ENCODE results near the gene PRR20G. TPM values are rescaled to one million over a fixed set of nuclear protein-coding genes. Genes with fewer than 3 reads are reported as not detected.
"Not testable (repeated sequence)": the region's sequence is repeated elsewhere in the genome, so short reads cannot be mapped to it uniquely, and the experiment has no call there.

Gene PRR20G
- total RNA-seq, 1 experiment from 2014 or later: not detected

DNA sequence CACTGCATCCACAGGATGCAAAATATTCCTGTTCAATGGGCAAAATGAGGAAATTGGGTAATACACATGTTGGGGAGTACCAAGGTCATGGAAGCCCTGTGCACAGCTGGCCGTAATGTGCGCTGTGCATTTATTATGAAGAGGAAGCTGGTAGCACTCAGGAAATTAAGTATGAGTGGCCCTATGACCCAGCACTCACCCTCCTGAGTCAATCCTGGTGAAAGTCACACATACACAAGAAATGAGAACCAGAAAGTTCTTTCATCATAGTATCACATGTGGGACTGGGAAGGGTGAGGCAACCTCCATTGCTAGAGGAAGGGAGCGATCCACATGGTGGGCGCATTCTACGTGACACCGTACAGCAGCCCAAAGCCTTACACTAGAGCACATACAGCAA lies 11.4 kb upstream of the PRR20G start:
- DNase-seq (ENCODE audit: low read depth): no peak

DNA sequence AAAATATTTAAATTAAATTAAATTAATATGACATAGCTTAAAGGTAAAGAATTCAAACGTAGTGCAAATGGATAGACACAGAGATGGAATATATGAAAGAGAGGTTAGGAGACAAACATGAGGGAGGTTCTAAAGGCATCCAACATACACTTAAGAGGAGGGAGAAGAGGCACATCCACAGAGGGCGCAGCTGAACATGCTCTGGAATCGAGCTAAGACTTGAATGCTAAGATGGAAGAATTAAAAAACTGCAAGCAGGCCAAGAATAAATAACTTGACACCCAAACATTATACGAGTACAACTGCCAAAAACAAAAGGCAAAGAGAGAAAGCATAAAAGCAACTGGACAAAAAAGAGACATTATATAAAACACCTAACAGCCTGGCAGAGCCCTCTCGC lies 9.1 kb upstream of the PRR20G start:
- DNase-seq (ENCODE audit: low read depth): no peak

DNA sequence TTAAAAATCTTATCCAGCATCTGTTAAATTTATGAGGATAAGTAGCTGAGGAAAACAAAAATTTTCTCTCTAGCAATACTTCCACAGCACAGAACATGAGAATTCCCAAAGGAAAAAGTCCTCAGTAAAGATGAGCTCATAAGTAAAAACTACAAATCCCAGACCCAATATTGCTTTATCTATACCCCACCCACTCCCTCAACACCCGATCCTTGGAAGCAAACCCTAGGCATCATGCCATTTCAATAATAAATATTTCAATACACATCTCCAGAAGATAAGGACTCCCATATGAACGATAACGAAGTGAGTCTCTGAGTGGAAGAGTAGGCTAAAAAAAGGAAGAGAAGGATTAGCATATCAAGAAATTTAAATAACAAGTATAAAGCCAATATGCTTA lies 8.3 kb upstream of the PRR20G start:
- no peak for DNase-seq (ENCODE audit: low read depth)

DNA sequence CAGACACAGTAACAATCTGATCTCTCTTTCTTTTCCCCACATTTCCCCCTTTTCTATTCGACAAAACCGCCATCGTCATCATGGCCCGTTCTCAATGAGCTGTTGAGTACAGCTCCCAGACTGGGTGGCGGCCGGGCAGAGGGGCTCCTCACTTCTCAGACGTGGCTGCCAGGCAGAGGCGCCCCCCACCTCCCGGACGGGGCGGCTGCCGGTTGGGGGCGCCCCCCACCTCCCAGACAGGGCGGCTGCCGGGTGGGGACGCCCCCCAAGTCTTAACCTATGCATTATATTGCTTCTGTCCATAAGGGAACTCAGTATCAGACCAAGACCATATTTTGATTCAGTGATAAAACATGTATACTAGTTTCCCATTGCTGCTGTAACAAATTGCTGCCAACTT lies 5.8 kb upstream of the PRR20G start:
- DNase-seq (ENCODE audit: low read depth): not testable (repeated sequence)

DNA sequence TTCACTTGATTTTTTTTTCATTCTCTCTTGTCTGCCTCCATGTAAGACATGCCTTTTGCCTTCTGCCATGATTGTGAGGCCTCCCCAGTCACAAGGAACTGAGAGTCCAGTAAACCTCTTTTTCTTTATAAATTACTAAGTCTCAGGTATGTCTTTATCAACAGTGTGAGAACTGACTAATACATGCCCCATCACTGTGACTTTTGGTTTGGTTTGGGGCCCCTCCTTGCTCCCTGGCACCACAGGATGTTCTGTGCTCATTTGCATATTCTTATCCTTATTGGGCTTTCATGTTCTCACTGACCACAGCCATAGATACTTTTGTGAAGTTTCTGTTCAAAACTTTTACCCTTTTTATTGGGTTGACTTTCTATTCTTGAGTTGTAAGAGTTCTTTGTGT lies 3.8 kb upstream of the PRR20G start:
- no peak for DNase-seq (ENCODE audit: low read depth)

DNA sequence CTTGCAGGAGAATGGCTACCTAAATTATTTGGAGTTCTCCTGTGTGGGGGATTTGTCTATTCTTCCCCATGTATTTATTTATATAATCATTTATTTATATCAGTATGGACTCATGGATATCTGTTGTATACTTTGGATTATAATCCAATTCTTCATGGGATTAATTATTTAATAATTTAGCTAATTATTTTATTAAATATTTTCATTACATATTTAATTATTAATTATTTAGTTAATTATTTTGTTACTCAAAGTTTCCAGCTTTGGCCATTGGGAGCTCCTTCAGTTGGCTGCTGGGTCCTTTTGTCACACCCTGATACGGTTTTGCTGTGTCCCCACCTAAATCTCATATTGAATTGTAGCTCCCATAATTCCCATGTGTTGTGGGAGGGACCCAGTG lies 3.3 kb upstream of the PRR20G start:
- no peak for DNase-seq (ENCODE audit: low read depth)

DNA sequence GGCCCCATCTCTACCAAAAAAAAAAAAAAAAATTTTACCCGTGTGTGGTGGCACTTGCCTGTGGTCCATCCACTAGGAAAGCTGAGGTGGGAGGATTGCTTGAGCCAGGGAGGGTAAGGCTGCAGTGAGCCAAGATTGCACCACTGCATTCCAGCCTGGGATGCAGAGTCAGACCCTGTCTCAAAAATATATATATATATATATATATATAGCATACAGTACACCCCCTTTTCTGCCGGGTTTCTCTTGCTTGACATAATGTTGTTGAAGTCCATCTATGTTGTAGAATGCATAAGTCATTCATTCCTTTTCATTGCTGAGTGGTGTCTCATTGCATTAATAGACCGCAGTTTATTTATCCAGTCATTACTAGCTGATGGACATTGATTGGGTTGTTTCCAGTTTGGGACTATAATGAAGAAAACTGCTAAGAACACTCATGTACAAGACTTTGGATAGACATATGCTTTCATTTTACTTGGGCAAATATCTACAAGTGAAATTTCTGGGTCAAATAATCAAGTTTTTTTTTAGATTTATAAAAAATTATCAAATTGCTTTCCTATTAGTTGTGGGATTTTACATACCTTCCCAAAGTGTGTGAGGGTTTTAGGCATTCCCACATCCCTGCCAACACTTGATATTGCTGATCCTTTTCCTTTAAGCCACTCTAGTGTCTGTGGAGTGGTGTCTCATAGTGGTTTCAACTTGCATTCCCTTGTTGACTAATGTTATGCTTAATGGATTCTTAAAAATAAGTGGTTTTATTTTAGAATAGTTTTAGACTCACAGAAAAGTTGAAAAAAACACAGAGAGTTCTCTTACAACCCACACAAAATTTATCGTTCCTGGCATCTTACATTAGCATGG lies 2.1 kb upstream of the PRR20G start:
- DNase-seq (ENCODE audit: low read depth): no peak

DNA sequence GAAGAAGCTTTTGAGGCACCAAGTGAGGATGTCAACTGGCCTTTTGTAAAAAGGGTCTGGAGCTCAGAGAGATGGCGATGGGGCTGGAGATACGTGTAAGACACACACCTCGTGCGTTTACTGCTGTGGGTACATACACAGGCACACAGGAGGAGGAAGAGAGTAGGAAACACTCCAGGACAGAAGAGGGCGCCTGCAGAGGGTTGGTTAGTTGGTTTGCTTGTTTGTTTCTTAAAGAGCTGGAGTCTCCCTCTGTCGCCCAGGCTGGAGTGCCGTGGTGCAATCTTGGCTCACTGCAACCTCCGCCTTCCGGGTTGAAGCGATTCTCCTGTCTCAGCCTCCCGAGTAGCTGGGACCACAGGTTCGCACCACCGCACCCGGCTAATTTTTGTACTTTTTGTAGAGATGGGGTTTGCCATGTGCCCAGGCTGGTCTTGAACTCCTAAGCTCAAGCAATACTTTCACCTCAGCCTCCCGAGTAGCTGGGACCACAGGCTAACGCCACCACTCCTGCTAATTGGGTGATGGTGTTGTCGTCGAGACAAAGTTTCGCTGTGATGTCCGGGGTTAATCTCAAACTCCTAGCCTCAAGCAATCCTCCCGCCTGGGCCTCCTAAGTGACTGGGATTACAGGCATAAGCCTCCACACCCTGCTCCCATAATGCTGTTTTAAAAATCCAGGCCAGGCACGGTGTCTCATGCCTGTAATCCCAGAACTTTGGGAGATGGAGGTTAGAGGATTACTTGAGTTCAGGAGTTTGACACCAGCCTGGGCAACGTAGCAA lies 1.3 kb upstream of the PRR20G start:
- no peak for DNase-seq (ENCODE audit: low read depth)

DNA sequence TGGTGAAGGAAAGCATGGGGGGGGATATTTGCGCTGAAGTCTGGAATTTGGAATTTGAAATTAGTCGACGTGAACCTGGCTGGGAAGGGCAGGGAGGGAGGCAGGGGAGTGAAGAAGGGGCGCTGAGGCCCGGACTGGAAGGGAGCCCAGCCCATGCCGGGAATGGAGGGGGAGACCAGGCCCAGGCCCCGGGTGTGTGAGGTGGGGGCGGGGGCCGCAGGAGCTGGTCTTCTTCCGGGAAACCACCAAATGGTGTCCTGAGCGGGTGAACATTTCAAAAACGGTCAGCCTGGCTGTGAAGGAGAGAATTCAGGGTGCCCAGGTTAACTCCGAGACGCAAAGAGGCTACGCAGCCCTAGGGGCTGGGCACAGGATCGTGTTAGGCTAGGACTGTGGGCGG lies 497 bp upstream of the PRR20G start:
- DNase-seq (ENCODE audit: low read depth): no peak

DNA sequence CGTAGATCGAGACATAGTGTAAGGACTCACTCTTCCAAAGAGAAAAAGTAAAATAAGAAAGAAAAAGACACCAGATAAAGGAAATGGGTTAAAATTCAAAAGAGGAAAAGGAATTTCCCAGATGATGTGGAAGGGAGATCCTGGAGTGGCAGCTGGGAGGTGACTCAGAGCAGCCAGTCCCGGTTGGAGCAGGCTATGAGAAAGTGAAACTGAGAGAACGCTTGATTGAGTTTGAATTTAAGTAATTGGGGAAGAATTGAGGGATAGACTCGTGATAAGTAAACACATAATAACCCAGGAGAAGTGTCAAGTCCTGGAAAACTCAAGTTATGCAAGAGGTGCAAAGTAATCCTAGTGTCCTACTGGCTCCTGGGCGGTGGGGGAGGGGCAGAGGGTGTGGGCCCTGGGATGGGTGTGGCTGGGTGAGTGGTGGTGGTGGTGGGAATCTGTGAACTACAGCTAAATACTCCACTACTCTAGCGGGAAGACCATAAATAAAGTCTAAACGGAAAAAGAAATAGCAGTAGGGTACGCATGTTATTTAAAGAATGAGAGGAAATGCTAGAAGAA lies 1.2 kb downstream of the PRR20G start:
- DNase-seq (ENCODE audit: low read depth): peak; percentile 72

DNA sequence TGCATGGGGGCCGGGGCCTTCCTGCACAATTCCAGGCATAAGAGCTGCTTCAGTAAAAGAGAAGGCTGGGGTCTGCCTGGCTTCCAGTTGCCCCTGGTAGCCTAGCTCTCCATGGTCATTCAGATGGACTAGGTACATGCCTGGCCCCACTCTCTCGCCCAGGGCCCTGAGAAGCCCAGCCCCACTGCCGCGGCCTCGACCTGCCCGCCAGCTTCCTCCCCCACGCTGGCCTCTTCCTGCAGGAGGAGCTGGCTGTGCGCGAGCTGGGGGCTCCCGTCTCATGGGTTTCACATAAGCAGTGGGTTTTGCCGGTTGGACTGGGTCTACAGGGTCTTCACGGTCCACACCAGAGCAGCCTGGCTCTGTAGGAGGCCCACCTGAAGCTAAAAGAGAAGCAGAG lies 3.6 kb downstream of the PRR20G start:
- DNase-seq (ENCODE audit: low read depth): no peak

DNA sequence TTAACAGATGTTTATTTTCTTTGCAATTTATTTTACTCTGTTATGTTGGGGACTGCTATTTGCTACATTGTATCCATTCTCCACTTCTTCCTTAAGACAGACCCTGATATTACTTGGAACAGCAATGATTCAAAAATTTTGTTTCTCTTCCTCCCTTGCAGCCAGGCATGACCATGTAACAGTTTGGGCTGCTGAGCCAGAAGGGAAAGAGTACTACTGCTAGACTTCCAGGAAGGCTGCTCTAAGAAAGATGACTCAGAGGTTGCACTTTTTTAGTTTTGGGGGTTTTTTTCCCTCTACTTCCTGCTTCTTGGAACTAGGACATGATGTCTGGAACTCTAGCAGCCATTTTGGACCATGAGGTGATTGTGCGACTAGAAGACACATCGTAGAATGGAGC lies 10.3 kb downstream of the PRR20G start:
- DNase-seq (ENCODE audit: low read depth): no peak

DNA sequence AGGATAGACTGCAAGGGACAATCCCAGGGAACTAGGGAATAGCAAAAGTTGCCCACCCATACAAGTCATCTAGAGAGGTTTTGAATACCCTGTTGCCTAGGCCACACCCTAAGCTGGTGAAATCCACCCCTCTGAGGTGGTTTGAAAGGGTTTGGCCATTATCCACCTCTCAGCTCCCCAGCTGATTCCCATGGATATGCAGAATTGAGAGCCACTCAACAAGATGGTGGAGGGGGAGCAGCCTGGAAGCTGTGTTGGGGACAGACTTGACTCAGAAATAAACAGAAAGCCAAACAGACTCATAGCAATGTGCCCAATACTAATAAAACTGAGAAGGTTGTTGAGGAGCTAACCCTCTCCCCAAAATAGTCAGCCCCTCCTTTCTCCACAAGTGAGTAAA lies 10.9 kb downstream of the PRR20G start:
- DNase-seq (ENCODE audit: low read depth): no peak

DNA sequence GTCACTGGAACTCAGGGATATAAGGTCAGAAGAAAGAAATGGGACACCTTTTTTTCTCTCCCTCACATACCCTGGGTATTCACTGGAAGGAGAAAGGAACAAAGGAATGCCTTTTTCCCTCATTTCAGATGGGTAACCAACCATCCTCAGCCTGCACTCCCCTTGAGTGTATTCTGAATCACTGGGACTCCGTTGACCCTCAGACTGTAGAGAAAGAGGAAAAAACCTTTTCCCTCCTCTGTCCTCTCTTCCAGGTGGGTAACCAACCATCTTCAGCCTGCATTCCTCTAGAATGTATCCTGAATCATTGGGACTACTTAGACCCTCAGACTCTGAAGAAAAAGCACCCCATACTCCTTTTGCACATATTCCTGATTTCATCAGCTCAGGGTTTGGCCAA lies 11.4 kb downstream of the PRR20G start:
- no peak for DNase-seq (ENCODE audit: low read depth)

DNA sequence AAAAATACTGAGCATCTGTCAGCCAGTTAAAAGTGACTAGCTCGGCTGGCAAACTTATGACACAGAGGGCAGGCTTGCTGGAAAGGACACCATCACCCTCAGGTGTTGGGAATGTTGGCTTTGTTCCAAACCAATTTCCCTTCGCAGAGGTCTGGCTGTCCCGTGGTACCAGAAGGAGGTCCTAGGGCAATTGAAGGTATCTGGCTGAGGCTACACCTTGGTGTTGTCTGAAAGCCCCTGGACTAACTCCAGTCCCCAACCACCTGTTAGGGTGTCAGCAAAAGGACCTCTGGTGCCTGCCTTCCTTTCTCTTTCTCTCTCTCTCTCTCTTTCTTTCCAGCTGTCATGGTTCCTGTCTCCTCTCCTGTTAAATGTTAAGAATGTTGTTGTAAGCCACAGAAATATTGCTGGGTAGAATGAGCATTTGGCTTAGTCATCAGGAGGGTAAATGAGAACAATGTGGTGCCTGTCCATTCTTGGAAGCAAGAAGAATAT lies 12.5 kb downstream of the PRR20G start:
- DNase-seq (ENCODE audit: low read depth): peak; percentile 17

DNA sequence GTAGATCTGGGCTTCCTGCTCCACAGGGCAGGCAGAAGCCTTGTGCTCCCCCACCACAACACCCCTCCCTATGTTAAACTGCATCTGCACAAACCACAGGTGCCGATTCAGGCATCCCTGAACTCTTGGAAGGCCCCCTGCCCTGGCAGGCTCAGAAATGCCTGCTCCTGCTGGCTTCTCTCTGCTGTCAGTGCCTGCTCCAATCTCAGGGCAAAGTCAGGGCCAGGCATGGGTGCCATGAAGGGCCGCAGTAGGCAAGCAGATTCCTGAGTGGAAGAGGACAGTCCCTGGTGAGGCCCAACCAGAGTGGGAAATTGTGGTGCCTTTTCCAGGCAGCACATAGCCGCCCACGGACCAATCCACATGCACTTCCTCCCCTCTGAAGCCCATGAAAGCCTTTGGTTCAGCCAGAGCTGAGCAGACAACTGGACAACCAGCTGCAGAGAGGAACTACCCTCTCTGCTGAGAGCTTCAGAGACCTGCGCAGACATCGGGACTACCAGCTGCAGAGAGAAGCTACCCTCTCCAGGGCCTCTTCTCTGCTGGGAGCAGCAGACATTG lies 13.6 kb downstream of the PRR20G start:
- DNase-seq (ENCODE audit: low read depth): no peak

DNA sequence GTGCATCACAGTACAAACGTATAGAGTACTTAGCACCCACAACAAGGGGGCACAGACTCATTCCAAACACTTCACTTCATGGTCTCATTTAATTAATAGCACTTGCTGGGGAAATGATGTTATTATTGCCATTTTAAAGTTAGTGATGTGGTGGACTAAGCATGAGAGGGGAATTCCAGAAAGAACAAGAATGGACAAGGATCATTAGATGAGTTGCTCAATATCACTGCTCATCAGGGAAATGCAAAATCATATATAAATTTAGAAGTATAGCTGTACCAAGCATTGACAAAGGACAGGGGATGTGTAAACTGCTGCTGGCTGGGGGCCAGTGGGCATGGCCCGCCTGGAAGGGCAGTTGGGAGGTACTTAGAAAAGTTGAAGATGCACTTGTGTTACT lies 14.6 kb downstream of the PRR20G start:
- DNase-seq (ENCODE audit: low read depth): no peak

DNA sequence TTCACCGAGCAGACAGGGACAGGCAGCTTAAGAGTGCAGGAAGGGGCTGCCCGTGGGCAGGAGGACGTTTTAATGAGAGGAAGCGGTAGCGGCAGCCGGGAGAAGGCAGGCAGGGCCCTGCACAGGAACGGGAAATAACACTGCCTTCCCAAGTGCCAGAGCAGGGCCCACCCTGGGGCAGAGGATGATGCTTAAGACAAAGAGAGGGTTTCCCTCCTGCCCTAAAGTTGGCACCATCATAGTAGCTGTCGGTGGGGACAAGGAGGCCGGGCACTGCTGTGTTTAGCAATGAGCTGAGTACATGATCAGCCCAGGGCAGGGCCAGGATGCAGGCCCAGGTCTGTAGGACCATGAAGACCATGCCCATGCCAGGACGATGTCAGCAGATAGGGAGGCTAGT lies 21.7 kb downstream of the PRR20G start:
- DNase-seq (ENCODE audit: low read depth): no peak

DNA sequence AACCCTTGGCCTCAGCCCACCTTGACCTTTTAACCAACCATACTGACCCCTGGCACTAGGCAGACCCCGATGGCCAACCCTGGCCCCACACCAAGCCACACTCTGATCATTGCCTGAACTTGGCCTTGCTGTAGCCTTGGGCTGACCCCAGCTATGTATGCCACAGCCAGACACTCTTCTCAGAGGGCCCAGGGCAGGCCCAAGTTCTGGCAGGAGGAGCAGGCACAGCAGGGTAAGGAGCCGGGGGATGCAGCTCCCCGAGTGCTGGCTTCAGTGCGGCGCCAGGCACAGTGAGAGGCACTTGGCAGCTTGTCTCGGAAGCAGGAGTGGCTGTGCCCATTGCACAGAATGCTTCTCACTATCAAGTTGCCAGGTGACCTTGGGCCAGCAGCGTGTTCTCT lies 22.3 kb downstream of the PRR20G start:
- no peak for DNase-seq (ENCODE audit: low read depth)

DNA sequence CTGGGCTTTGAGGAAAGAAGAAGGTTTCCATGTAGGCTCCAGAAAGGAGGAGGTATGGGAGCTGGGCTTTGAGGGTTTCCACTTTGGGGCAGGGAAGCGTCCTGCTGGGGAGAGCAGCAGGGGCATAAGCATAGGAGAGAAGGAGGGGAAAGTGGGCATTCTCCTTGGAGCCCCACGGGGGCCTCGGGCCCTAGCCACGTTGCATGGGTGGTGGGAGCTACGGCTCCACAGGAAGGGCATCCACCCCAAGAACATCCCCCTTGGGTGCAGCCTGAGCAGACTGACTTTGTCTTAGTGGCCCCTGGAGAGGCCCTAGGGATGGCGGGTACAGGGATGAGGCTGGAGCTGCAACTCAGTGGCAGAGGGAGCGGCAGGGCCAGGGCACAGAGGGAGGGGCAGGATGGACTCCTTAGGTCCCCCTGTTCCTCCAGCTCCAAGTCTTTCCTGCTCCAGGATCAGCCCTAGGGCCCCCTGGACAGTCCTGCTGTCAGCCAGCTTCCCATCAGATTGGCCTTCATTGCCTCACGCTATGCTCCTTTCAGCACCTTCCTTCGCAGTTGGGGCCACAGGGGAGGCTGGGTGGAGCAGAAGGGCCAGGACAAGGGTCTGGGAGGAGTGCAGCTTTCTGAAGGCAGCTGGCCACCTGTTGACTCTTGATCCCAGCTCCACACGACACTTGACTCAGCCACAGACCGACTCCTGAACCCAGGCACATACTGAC lies 22.9 kb downstream of the PRR20G start:
- no peak for DNase-seq (ENCODE audit: low read depth)

DNA sequence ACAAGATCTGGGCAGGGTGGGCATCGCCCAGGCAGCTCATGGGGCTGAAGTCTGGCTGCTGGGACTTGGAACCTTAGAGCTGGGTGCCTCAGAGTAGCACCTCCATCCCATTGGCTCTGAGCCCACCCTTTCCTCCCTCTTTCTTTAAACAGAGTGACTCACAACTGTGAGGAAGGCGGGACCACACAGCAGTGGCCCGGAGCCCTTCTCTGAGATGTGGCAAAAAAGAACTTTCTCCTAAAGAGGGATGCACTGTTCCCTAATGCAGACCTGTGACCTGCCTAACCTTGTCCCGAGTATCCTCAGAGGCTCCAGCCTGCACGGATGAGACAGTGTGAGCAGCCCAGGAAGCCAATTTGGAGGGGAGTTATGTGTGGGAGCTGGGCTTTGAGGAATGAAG lies 23.6 kb downstream of the PRR20G start:
- peak; percentile 33 for DNase-seq (ENCODE audit: low read depth)
